Measurements from ENCODE around the gene CROCC2.

Gene CROCC2

GRCh38 chr2:240990726-240991377 is 84.7 kb downstream of the CROCC2 start:
- Histone ChIP-seq H3K36me3 (no peaks in the 10 kb centered on the region), H3K27me3 (ENCODE audit: insufficient read depth, low read depth, severe bottlenecking) (no peaks in the 10 kb centered on the region), H3K27ac (no peak overlapping the region), H3K4me3 (ENCODE audit: low read depth, low read length) (no peak overlapping the region), H3K9me3 (ENCODE audit: severe bottlenecking) (peaks cover 9% of the 10 kb centered on the region)
- TF ChIP-seq, protein P1, sequence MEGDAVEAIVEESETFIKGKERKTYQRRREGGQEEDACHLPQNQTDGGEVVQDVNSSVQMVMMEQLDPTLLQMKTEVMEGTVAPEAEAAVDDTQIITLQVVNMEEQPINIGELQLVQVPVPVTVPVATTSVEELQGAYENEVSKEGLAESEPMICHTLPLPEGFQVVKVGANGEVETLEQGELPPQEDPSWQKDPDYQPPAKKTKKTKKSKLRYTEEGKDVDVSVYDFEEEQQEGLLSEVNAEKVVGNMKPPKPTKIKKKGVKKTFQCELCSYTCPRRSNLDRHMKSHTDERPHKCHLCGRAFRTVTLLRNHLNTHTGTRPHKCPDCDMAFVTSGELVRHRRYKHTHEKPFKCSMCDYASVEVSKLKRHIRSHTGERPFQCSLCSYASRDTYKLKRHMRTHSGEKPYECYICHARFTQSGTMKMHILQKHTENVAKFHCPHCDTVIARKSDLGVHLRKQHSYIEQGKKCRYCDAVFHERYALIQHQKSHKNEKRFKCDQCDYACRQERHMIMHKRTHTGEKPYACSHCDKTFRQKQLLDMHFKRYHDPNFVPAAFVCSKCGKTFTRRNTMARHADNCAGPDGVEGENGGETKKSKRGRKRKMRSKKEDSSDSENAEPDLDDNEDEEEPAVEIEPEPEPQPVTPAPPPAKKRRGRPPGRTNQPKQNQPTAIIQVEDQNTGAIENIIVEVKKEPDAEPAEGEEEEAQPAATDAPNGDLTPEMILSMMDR (IDR thresholded peaks at IDR 0.05; ENCODE audit: low read depth, low read length): no peak
- DNase-seq: no peak

DNA sequence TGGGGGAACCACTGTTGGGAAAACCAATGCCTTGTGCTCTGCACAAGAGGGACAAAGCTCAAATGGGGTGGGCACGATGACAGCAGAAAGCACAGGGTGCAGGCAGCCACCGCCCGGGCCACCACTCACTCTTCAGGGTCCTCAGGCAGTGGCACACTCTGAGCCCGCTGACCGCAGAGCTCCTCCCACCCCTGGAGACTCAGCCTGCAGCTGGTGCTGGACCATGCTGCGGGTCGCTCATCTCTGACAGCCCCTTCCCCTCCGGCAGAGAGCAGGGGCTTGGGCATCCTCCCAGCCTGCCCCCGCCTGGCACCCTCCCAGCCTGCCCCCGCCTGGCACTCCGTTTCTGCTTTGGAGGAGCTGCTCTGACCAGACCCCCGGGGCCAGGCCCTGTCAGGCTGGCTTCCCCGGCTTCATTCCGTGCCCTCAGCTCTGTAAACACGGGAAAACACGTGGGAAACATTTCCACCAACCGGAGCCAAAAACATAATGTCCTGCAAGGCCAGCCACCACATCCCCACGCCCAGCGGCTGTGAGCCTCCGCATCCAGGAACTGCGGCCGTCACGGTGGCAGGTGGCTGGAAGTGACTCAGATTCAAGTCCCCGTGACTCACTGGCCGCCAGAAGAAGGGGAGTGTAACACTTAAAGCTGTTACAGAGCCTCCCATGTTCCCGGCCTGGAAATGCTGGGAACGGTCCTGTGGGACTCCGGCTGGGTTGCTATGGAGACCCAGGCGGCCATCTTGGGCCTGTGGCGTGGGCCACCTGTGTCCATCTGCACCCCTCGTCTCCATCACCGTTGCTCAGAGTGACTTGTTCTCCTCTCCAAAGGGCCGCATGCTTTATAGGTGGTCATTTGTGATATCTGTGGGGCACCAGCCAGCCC is 85.5 kb downstream of the CROCC2 start:
- DNase-seq: no peak
- H3K27ac ChIP-seq: no peak overlapping the region
- no peak overlapping the region for H3K4me3 ChIP-seq (ENCODE audit: low read depth, low read length)
- TF ChIP-seq, protein P1 (IDR thresholded peaks at IDR 0.05; ENCODE audit: low read depth, low read length): no peak
- H3K27me3 ChIP-seq (ENCODE audit: insufficient read depth, low read depth, severe bottlenecking): no peaks in the 10 kb centered on the region
- peaks cover 9% of the 10 kb centered on the region for H3K9me3 ChIP-seq (ENCODE audit: severe bottlenecking)
- no peaks in the 10 kb centered on the region for H3K36me3 ChIP-seq

DNA sequence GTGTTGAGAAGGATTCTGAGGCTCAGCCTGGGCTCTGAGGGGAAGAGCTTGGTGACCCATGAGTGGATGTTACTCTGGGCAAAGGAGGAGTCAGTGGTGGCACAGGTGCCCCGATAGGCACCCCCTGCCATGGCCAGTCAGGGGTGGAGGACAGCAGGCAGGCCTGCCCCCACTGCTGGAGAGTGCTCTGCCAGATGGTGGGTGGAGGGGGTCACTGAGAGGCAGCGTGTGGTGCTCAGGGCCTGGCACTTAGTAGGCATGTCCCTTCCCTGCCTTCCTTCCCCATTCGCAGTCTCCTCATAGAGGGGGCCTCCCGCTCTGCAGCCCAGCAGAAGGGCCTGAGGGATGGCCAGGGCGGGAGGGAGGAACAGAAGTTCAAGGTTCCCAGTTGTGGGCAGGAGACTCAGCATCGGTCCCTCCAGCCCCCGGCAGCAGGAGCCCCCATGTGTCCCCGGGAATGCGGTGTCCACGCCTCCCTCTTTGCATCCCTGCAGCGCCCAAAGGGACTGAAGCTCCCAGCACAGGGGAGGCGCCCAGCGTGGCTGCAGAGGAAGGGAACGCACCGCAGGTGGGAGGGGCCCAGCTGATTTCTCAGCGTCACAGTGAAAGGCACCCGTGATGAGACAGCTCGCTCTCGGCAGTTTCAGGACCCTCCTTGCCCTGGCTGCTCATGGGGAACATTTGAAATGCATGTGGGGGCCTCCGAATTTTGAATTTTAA is 86.6 kb downstream of the CROCC2 start:
- Histone ChIP-seq H3K4me3 (ENCODE audit: low read depth, low read length) (no peak overlapping the region), H3K27me3 (ENCODE audit: insufficient read depth, low read depth, severe bottlenecking) (no peaks in the 10 kb centered on the region), H3K27ac (no peak overlapping the region), H3K9me3 (ENCODE audit: severe bottlenecking) (peaks cover 6% of the 10 kb centered on the region), H3K36me3 (no peaks in the 10 kb centered on the region)
- TF ChIP-seq, protein P1 (IDR thresholded peaks at IDR 0.05; ENCODE audit: low read depth, low read length): no peak
- no peak for DNase-seq

- TF ChIP-seq, protein P1 (IDR thresholded peaks at IDR 0.05; ENCODE audit: low read depth, low read length): no peak
- no peak overlapping the region for H3K27ac ChIP-seq
- no peak overlapping the region for H3K4me3 ChIP-seq (ENCODE audit: low read depth, low read length)
- H3K27me3 ChIP-seq (ENCODE audit: insufficient read depth, low read depth, severe bottlenecking): no peaks in the 10 kb centered on the region
- DNase-seq: no peak
- no peaks in the 10 kb centered on the region for H3K36me3 ChIP-seq
- H3K9me3 ChIP-seq (ENCODE audit: severe bottlenecking): no peaks in the 10 kb centered on the region
These were observed 87.5 kb downstream of the CROCC2 start for GRCh38 chr2:240993446-240994170.

GRCh38 chr2:240994171-240994896 is 88.2 kb downstream of the CROCC2 start:
- H3K36me3 ChIP-seq: no peaks in the 10 kb centered on the region
- TF ChIP-seq, protein P1 (IDR thresholded peaks at IDR 0.05; ENCODE audit: low read depth, low read length): no peak
- no peak for DNase-seq
- no peak overlapping the region for H3K27ac ChIP-seq
- no peaks in the 10 kb centered on the region for H3K9me3 ChIP-seq (ENCODE audit: severe bottlenecking)
- no peak overlapping the region for H3K4me3 ChIP-seq (ENCODE audit: low read depth, low read length)
- H3K27me3 ChIP-seq (ENCODE audit: insufficient read depth, low read depth, severe bottlenecking): no peaks in the 10 kb centered on the region

Data from WERI-Rb-1 (cell line).